Measurements from ENCODE around the gene OSBPL1A. TPM values are rescaled to one million over a fixed set of nuclear protein-coding genes. Genes with fewer than 3 reads are reported as not detected.

Gene OSBPL1A
- total and polyA plus RNA-seq, 2 of the 8 experiments (the other 6 are each of a cell fraction or from before 2014, with no cell fraction given), result 53.2 to 74.9 TPM

DNA sequence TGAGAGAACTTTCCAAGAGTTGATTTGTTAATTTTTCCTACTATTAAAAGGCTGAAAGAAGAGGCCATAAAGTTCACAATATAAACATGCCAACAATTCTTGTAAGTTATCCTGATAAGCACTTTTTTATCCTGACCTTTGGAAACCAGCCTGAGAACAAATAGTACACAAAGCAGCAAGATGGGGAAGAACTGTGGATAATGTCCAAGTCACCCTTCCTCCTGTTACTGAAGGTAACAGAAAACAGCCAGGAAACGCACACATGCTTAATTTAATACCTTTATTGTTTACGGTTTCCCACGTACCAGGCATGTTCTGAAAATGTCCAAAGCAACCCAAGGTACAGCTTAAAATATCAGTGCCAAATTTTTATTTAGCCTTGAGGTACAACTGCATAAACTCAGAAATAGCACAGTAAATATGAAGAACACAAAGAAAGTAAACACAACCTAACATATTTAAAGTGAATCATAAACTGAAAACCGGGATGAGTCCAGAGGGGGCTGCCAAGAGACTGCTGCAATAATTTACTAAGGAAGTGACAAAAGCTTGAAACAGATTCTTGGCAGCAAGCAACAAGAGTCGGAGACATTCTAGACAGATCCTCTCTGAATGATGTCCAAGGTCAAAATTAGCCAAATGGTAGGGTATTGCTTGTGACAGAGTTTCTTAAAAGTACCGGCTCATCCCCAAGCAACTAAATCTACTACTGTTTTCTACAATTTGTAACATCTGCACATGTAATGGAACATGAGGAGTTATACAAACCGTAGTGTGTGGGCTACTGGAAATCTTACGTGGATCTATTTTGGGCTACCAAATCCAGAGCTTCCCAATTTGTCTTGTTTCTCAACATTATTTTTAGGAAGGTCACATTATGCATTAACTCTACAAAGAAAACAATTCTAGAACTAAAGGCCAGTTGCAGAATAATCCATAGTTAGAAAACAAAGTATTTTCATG, 165.6 kb downstream of the OSBPL1A start:
- Histone ChIP-seq H3K14ac (ENCODE audit: insufficient read length) (no peak overlapping the region), H2BK120ac (replicated peaks; ENCODE audit: low read depth, low read length) (no peak overlapping the region), H3K9ac (replicated peaks in 1 of 4; ENCODE audit: extremely low read depth in 1 of 4, low read depth in 3 of 4, low read length in 3 of 4) (no peak overlapping the region), H2BK20ac (ENCODE audit: low read length) (no peak overlapping the region), H3K27ac (ENCODE audit: low read depth, low read length) (no peak overlapping the region), H3K79me1 (ENCODE audit: low read depth, low read length) (no peaks in the 10 kb centered on the region), H2AK5ac (ENCODE audit: low read depth, low read length) (no peak overlapping the region), H2AFZ (ENCODE audit: low read length) (no peak overlapping the region), H3K23me2 (ENCODE audit: low read depth, low read length) (no peaks in the 10 kb centered on the region), H3K23ac (ENCODE audit: insufficient read length) (no peak overlapping the region), H4K20me1 (replicated peaks in 1 of 2; ENCODE audit: control insufficient read depth in 1 of 2, insufficient read depth in 2 of 2, low read length in 2 of 2) (peaks cover 0 to 1% of the 10 kb centered on the region in 2 experiments), H3K4me2 (ENCODE audit: insufficient read depth in 1 of 2, low read depth in 2 of 2, low read length in 2 of 2) (no peak overlapping the region), H3K4me1 (replicated peaks in 1 of 4; ENCODE audit: control insufficient read depth in 3 of 4, insufficient read depth in 4 of 4, low read length in 3 of 4) (peaks cover 4 to 22% (median 8%) of the 10 kb centered on the region in 4 experiments), H3K18ac (ENCODE audit: extremely low read depth, low read length) (no peak overlapping the region), H3K56ac (replicated peaks; ENCODE audit: insufficient read length, low read depth, low read length) (no peak overlapping the region), H3K36me3 (ENCODE audit: control insufficient read depth in 2 of 4, insufficient read depth in 4 of 4, low read length in 3 of 4) (peaks cover 0 to 11% (median 3%) of the 10 kb centered on the region in 4 experiments; a peak in 3 of 8 replicates), H4K8ac (ENCODE audit: extremely low read depth, insufficient read depth, low read length) (no peak overlapping the region), H2BK5ac (ENCODE audit: low read depth, low read length) (no peak overlapping the region), H3K4me3 (ENCODE audit: extremely low read depth in 1 of 4, insufficient read depth in 2 of 4, low read depth in 3 of 4, low read length in 4 of 4) (no peak overlapping the region), H3K9me3 (ENCODE audit: insufficient read depth in 2 of 2, low read depth in 1 of 2, low read length in 1 of 2) (no peaks in the 10 kb centered on the region), H4K91ac (replicated peaks; ENCODE audit: insufficient read length, low read length) (no peak overlapping the region), H2BK12ac (ENCODE audit: low read depth, low read length) (no peak overlapping the region), H4K5ac (ENCODE audit: insufficient read length, low read depth, low read length) (no peak overlapping the region), H3K27me3 (replicated peaks in 1 of 4; ENCODE audit: control insufficient read depth in 3 of 4, extremely low read depth in 1 of 4, insufficient read depth in 3 of 4, low read length in 3 of 4) (no peaks in the 10 kb centered on the region), H3K79me2 (ENCODE audit: control insufficient read depth in 1 of 2, insufficient read depth in 2 of 2, low read length in 2 of 2) (peaks cover 0 to 7% of the 10 kb centered on the region in 2 experiments; a peak in 1 of 4 replicates), H3K4ac (replicated peaks; ENCODE audit: insufficient read length, low read depth, low read length) (no peak overlapping the region), H2BK15ac (ENCODE audit: low read length) (no peak overlapping the region)
- ChIA-PET CTCF (ENCODE audit: partially characterized antibody) (no interaction called here), POLR2A (ENCODE audit: partially characterized antibody) (no interaction called here)
- FAIRE-seq (no peak), DNase-seq (ENCODE audit: low read depth in 1 of 2, low spot score in 2 of 2) (no peak)
- TF ChIP-seq TAF7 (optimal IDR thresholded peaks at IDR 0.05; ENCODE audit: borderline replicate concordance, low read depth, low read length) (no peak), SUZ12 (IDR thresholded peaks at IDR 0.05; ENCODE audit: low read length) (no peak), RFX5 (IDR thresholded peaks at IDR 0.05; ENCODE audit: borderline replicate concordance, low read depth, low read length) (no peak), RBBP5 (IDR thresholded peaks at IDR 0.05; ENCODE audit: borderline replicate concordance, low read depth, low read length) (no peak), SRF (IDR thresholded peaks at IDR 0.05; ENCODE audit: low read depth, low read length) (no peak), CBX5 (IDR thresholded peaks at IDR 0.05; ENCODE audit: low read depth, low read length) (no peak)
- TF ChIP-seq, protein P1, sequence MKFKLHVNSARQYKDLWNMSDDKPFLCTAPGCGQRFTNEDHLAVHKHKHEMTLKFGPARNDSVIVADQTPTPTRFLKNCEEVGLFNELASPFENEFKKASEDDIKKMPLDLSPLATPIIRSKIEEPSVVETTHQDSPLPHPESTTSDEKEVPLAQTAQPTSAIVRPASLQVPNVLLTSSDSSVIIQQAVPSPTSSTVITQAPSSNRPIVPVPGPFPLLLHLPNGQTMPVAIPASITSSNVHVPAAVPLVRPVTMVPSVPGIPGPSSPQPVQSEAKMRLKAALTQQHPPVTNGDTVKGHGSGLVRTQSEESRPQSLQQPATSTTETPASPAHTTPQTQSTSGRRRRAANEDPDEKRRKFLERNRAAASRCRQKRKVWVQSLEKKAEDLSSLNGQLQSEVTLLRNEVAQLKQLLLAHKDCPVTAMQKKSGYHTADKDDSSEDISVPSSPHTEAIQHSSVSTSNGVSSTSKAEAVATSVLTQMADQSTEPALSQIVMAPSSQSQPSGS (IDR thresholded peaks at IDR 0.05; ENCODE audit: low read length), result no peak
- TF ChIP-seq, protein P2, sequence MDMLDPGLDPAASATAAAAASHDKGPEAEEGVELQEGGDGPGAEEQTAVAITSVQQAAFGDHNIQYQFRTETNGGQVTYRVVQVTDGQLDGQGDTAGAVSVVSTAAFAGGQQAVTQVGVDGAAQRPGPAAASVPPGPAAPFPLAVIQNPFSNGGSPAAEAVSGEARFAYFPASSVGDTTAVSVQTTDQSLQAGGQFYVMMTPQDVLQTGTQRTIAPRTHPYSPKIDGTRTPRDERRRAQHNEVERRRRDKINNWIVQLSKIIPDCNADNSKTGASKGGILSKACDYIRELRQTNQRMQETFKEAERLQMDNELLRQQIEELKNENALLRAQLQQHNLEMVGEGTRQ (IDR thresholded peaks at IDR 0.05; ENCODE audit: low read length), result no peak
- 91% methylated on average over 8 of the region's 8 CpGs; no CpG with 5 or more reads in 1 of the 2 experiments for WGBS, 2 experiments (ENCODE audit: extremely low coverage in 1 of 2, insufficient coverage in 1 of 2, insufficient read length in 1 of 2, insufficient replicate concordance in 2 of 2, low coverage in 1 of 2, low lambda C conversion rate in 2 of 2, missing lambda C conversion rate in 1 of 2)
